DOHH2 (cell line): ENCODE data around the gene HYAL2.

Experiments used
- EZH2phosphoT487 ChIP-seq: fragments of 200-600 bp; sonication (generic); IDR thresholded peaks from 2 replicates; pipeline ENCODE4 v1.6.1; 2017; ENCODE audit warnings: borderline replicate concordance, mild to moderate bottlenecking, antibody characterized with exemption, low read length, moderate library complexity, mixed read lengths
- TF ChIP-seq, protein P1 (sequence below): fragments of 200-600 bp; sonication (generic); IDR thresholded peaks from one replicate; pipeline ENCODE4 v1.5.1; 2014; ENCODE audit warnings: antibody characterized with exemption, mild to moderate bottlenecking, low read depth, low read length; ENCODE audit not compliant: poor library complexity, severe bottlenecking

DNA sequence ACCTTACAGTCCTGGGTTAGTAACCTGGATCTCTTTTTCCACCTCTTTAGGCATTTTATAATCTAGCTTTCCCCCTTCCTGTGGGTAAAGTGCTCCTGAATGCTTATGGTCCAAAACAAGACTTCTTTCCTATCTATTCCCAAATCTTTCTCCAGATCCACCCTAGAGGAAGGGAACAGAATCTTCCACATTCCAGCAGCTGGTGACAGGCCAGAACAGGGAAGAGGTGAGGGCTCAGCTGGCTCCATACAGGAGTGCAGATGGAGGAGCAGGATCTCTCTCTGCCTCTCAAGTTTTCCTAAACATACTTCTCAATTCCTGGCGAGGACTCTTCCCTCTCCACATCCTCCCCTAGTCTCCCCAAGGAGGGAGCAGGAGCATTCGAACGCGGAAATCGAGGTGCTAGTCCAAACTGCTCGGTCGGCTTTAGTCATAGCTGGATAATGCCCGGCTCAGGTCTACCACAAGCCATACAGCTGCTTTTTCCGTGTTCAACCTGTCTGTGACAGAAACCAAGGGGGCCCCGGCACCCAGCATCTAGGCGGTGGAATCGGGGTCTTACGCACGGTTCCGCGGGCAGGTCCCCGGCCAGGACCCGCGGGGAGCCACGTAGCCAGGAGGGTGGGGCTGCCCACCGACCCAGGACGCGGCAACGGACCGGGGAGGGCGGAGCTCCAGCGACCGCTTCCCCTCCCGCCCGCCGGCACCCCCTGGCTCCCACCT lies 14.1 kb upstream of the HYAL2 start:
- TF ChIP-seq, protein P1, sequence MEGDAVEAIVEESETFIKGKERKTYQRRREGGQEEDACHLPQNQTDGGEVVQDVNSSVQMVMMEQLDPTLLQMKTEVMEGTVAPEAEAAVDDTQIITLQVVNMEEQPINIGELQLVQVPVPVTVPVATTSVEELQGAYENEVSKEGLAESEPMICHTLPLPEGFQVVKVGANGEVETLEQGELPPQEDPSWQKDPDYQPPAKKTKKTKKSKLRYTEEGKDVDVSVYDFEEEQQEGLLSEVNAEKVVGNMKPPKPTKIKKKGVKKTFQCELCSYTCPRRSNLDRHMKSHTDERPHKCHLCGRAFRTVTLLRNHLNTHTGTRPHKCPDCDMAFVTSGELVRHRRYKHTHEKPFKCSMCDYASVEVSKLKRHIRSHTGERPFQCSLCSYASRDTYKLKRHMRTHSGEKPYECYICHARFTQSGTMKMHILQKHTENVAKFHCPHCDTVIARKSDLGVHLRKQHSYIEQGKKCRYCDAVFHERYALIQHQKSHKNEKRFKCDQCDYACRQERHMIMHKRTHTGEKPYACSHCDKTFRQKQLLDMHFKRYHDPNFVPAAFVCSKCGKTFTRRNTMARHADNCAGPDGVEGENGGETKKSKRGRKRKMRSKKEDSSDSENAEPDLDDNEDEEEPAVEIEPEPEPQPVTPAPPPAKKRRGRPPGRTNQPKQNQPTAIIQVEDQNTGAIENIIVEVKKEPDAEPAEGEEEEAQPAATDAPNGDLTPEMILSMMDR = no peak
- TF ChIP-seq EZH2phosphoT487 = no peak
